HL-60 (cell line): Measurements from ENCODE around the gene HEBP2.

Experiments
- DNase-seq, 2 experiments: peaks; one replicate each; pipeline ENCODE4 v3.0.0-alpha.2; 2010 to 2020; ENCODE audit warnings: low read depth in 1 of 2, low spot score in 1 of 2
- H3K27ac ChIP-seq: fragments of 250-450 bp; sonication (Bioruptor Pico); replicated peaks from 2 replicates; pipeline ENCODE4 v1.5.1; 2020; ENCODE audit warnings: mild to moderate bottlenecking, moderate library complexity
- H3K27me3 ChIP-seq: fragments of 250-450 bp; sonication (Bioruptor Pico); 2 replicates; pipeline ENCODE4 v1.5.1; 2021; ENCODE audit warnings: mild to moderate bottlenecking, moderate library complexity; ENCODE audit not compliant: insufficient read depth, poor library complexity, severe bottlenecking
- H3K4me3 ChIP-seq: replicated peaks from 2 replicates; pipeline ENCODE4 v1.5.1; 2011; ENCODE audit warnings: mild to moderate bottlenecking, control low read depth, low read length; ENCODE audit not compliant: insufficient read depth
- GABPA ChIP-seq: IDR thresholded peaks from 2 replicates; pipeline ENCODE4 v1.6.1; 2012; ENCODE audit warnings: low read depth
- POLR2AphosphoS5 ChIP-seq: IDR thresholded peaks from 2 replicates; pipeline ENCODE4 v1.6.1; 2012; ENCODE audit warnings: low read depth
- SPI1 ChIP-seq: IDR thresholded peaks from 2 replicates; pipeline ENCODE4 v1.6.1; 2012; ENCODE audit warnings: low read depth, mild to moderate bottlenecking, borderline replicate concordance
- TF ChIP-seq, protein P1 (sequence below): IDR thresholded peaks from one replicate; pipeline ENCODE4 v1.5.1; 2011; ENCODE audit warnings: low read length, control low read depth, inconsistent platforms; ENCODE audit not compliant: insufficient read depth
- TF ChIP-seq, protein P2 (sequence below): IDR thresholded peaks from 2 replicates; pipeline ENCODE4 v1.6.1; 2012; ENCODE audit warnings: low read depth; ENCODE audit not compliant: insufficient replicate concordance

HEBP2 gene

DNA sequence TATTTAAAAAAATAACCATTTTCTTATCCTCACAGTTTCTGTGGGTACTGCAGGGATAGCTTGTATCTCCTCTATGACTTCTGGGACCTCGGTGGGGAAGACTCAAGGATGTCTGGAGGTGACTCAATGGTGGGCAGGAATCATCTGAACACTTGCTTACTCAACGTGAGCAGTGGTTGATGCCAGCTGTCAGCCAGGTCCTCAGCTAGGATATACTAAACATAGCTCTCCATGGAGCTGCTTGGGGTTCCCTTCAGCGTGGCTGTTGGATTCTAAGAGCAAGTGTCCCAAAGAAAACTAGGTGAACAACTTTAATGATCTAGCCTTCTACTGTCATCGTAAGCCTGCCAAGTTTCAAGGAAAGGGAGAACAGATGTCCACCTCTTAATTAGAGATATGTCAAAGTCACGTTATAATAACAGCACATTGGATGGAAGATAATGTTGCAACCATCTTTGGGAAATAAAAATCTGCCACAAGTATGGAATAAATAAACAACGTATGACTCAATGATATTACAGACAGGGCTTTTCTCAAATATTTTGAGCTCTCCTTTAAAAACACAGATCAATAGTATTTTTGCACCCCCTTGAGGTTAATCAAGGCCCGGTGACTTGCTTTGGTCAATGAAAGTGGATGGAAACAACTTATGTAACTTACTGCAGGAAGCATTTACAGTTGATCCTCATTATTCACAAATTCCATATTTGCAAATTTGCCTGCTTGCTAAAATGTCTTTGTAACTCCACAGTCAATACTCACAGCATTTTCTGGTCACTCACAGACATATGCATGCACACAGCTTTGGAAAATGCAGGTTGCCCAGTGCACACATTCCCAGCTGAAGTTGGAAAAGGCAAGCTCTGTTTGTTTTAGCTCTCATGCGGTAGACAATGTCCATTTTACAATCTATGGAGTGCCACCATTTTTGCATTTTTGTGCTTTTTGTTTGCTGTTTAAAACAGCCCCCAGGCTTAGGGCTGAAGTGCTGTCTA lies 6.6 kb upstream of the HEBP2 start:
- H3K27me3 ChIP-seq: no peaks in the 10 kb centered on the region
- H3K27ac ChIP-seq: no peak overlapping the region
- no peak overlapping the region for H3K4me3 ChIP-seq
- DNase-seq: no peak
- TF ChIP-seq POLR2AphosphoS5: no peak
- TF ChIP-seq GABPA: no peak
- TF ChIP-seq SPI1: no peak
- TF ChIP-seq, protein P1, sequence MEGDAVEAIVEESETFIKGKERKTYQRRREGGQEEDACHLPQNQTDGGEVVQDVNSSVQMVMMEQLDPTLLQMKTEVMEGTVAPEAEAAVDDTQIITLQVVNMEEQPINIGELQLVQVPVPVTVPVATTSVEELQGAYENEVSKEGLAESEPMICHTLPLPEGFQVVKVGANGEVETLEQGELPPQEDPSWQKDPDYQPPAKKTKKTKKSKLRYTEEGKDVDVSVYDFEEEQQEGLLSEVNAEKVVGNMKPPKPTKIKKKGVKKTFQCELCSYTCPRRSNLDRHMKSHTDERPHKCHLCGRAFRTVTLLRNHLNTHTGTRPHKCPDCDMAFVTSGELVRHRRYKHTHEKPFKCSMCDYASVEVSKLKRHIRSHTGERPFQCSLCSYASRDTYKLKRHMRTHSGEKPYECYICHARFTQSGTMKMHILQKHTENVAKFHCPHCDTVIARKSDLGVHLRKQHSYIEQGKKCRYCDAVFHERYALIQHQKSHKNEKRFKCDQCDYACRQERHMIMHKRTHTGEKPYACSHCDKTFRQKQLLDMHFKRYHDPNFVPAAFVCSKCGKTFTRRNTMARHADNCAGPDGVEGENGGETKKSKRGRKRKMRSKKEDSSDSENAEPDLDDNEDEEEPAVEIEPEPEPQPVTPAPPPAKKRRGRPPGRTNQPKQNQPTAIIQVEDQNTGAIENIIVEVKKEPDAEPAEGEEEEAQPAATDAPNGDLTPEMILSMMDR: no peak
- TF ChIP-seq, protein P2, sequence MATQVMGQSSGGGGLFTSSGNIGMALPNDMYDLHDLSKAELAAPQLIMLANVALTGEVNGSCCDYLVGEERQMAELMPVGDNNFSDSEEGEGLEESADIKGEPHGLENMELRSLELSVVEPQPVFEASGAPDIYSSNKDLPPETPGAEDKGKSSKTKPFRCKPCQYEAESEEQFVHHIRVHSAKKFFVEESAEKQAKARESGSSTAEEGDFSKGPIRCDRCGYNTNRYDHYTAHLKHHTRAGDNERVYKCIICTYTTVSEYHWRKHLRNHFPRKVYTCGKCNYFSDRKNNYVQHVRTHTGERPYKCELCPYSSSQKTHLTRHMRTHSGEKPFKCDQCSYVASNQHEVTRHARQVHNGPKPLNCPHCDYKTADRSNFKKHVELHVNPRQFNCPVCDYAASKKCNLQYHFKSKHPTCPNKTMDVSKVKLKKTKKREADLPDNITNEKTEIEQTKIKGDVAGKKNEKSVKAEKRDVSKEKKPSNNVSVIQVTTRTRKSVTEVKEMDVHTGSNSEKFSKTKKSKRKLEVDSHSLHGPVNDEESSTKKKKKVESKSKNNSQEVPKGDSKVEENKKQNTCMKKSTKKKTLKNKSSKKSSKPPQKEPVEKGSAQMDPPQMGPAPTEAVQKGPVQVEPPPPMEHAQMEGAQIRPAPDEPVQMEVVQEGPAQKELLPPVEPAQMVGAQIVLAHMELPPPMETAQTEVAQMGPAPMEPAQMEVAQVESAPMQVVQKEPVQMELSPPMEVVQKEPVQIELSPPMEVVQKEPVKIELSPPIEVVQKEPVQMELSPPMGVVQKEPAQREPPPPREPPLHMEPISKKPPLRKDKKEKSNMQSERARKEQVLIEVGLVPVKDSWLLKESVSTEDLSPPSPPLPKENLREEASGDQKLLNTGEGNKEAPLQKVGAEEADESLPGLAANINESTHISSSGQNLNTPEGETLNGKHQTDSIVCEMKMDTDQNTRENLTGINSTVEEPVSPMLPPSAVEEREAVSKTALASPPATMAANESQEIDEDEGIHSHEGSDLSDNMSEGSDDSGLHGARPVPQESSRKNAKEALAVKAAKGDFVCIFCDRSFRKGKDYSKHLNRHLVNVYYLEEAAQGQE: no peak

DNA sequence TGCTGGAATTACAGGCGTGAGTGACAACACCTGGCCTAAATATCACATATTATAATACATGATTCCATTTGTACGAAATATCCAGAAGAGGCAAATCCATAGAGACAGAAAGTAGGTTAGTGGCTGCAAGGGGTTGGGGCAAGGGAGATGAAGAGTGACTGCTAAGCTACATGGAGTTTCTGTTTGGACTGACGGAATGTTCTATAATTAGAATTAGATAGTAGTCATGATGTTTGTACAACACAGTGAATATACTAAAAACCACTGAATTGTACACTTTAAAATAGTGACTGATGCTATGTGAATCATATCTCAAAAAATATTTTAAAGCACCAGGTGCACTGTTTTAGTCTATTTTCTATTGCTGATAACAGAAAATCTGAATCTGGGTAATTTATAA lies 3.7 kb upstream of the HEBP2 start:
- Histone ChIP-seq H3K27me3 (no peaks in the 10 kb centered on the region), H3K27ac (no peak overlapping the region), H3K4me3 (no peak overlapping the region)
- no peak for DNase-seq
- TF ChIP-seq, protein P2: no peak

DNA sequence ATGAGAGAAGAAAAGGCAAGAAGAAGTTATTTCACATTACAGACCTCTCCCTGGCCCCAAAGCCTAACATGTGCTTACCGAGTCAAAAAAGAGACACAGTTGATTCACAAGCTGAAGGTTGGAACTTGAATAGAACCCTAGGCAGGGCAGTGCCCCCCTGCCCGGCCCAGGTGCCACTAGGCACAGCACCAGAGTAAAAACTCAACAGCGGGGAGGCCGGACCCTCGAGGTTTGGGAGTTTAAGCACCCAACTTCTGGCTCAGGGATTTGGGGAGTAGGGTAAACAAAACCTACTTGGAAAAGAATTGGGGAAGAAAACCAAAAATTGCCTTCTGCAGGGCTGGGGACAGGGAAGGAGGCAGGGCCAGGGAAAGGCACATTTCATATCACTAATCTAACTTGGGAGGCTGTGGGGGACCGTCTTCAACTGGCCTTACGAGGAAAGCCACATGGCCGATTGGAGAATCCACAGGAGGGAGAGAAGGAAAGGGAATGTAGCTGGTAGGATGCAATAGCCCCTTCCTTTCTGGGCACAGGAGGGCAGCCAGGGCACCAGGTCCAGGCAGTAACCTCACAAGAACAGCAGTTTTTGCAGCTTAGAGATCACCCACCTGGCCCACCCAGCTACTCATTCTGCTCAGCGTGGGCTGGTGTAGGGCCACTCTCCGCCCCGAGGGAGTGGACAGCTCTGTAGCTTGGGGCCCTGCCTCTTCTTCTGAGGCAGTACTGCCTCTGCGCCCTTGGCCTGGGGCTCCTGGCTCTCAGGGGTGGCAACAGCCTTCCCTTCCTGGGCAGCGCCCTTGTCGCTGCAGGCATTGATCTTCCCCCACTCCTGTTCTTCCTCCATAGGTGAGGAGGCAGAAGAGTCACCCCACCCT lies 1.8 kb upstream of the HEBP2 start:
- Histone ChIP-seq H3K27me3 (no peaks in the 10 kb centered on the region), H3K4me3 (no peak overlapping the region), H3K27ac (no peak overlapping the region)
- TF ChIP-seq, protein P2: no peak
- TF ChIP-seq SPI1 (no peak), GABPA (no peak), POLR2AphosphoS5 (no peak)
- TF ChIP-seq, protein P1: no peak
- no peak for DNase-seq
